ENCODE results near the gene DNLZ.

DNLZ gene

DNA sequence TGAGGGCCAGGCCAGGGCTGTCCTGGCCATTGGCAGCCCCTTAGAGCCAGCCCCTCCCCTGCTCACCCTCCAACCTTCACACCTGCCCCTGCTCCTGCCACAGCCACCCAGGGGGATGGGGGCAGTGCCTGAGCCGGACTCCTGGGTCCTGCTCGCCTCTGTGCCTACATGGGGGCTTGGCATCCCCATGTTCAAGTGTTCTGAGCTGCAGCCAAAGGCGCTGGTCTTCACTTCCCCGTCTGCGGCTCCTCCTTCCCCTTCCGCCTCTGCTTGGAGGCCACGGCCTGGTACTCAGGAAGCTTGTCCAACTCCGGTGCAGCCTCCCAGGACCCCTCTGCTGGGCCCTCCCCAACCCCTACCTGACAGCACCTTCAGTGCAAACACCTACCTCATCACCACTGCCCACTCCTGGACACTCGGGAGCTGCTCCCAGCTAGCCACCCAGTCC, 2.3 kb upstream of the DNLZ start:
- peak in 3 of 42 donors; percentile 31 to 44 (median 42) for DNase-seq
- intact Hi-C loops (cut with DNase I), result no loop called here

DNA sequence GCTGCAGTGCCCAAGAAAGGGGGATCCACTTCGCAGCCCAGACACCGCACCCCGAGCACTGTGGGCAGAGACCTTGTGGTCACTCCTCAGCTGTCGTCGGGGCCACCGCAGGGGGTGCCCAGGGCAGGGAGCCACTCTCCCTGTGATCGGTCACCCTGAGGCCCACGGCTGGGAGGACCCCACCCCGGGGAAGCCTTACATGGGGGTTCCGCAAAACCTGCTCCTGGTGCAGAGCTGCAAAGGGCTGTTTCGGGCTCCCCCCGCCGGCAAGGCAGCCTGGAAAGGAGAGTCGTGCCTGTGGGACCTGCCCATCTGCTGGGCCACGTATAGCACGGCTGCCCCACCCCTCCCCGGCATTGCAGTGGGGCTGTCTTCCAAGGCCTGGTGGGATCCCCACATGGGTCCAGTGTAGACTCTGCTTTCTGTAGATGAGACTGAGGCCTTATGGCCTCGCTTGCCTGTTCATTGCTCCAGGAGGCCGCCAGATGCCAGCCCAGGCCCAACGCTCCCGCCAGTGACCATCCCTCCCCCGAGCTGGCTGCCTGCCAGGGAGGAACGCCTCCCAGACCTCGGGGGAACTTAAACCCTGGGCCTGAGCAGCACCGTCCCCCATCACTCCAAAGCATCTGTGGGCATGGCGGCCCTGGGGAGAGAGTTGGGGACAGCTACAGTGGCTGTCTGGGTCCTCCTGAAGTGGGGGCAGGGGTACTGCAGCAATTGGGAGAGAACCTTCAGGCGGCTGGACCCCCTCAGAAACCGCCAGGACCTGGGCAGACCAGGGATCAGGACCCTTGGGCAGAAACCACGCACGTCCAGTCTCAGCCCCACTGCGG, 1.6 kb upstream of the DNLZ start:
- intact Hi-C loops (cut with DNase I), result loop anchor here (5.0 kb wide), 2 partner anchors 37 to 53 kb away; partner anchors contain the start of gene SNAPC4
- no peak for DNase-seq

DNA sequence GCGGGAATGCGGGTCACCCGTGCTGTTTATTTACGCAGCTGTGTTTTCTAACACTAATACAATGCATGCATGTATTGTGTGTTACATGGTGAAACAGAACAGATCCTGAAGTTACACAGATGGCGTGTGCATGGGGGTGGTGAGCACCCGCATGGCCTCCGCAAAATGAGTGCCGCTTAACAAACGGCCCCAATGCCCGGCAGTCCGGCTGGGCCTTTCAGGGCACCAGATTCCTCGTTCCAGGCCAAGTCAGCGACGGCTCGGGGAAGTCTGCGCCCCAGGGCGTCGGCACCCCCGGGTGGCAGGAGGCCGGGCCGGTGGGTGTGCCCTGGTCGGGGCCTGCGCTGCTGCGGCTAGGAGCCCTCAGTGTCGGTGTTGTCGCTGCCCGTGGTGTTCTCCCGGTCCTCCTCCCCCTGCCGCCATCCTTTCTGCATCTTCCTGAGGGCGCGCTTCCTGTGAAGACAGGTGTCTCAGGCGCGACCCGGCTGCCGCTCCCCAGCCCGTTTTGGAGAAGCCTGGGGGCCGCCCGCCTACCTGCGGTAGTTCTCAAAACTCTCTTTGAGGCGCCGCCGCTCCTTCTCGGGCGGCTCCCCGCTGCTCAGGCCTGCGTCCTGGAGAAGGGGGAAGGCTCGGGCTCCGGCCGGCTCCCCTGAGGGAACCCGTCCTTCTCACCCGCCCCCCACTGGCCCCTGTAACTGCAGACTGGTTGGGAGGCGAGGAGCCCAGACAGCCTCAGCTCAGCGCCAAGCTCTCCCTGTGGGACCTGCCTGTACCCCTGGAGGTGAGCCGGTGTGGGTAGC, 605 bp upstream of the DNLZ start:
- intact Hi-C loops (cut with DNase I), result loop anchor here (5.0 kb wide), 2 partner anchors 38 to 52 kb away; partner anchors contain the start of gene SNAPC4
- DNase-seq, result peak in 4 of 42 donors; percentile 35 to 42 (median 37)

DNA sequence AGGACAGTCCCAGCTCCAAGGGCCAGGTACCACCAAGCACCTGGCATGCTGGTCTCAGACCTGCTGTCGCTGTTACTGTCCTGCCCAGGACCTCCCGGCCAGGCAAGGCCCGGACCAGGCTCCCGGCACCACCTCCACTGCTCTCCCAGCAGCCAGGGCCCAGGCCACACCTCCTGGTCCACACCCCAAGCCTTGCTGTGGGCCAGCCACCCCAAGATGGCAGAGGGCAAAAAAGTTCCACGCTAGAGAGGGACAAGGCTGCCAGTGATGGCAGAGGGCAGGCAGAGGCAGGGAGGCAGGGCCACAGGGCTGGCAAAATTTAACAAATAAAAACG, 1.1 kb downstream of the DNLZ start:
- no peak for DNase-seq
- intact Hi-C loops (cut with DNase I), result loop anchor here (5.0 kb wide), 2 partner anchors 40 to 50 kb away; partner anchors contain the start of gene SNAPC4

DNA sequence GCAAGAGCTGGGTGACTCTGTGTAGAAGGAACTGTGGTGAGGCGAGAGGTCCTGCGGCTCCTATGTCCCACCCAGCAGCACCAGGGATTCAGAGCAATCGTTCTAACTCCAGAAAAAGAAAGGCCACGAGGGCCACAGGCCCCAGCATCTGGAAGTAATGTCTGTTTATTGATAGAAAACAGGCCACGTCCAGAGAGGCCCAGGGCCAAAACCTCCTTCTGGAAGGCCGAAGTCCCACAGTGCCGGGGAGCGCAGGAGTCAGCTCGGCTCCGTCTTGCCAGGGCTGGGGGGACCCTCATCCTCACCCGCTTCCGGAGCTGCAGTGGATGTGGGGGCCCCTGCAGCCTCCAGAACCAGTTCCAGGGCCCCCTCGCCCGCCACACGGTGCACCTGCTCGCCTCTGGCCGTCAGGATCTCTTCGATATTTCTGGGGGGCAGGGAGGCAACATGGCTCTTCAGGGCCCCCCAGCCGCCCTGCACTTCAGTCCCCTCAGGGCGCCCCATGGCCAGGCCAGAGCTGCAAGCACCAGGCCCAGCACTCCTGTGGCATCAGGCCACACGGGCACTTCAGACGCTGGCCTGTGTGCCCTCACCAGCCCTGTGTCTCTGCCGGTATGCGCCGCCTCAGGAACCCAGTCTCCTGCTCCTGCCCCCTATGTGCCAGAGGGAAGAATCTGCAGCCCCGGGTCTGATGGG, 1.6 kb downstream of the DNLZ start:
- DNase-seq, result no peak
- intact Hi-C loops (cut with DNase I), result loop anchor here (5.0 kb wide), 2 partner anchors 40 to 50 kb away; partner anchors contain the start of gene SNAPC4

DNA sequence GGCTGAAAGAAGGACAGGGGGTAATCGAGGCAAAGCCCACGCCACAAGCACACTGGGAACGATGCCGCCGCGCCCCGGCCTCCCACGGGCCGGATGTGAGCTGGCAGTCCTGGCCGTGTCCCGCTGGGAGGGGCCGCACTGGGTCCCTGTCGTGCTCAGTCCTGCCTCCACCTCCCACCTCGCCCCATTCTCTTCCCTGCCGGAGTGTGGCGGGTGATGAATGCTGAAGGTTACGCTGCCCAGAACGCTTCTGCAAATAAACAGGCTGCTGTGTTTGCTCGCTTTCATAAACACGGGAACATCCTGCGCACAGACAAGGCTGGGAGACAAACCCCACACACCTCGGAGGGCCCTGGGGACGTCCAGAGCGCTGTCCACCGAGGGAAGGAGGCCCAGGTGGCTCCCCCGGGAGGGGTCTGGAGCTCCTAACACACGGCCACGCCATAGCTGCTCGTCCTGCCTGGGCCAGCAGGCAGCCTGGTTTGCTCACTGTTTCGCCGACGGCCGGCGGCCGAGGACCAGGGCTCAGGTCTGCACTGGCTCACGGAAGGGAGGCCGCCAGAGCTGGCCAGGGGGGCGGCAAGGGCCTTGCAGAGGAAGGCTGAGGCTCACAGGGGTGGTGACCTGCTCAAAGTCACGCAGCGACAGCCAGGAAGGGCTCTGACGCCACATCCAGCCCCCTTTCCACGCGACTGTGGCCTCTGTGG, 2.3 kb downstream of the DNLZ start:
- DNase-seq, result no peak
- intact Hi-C loops (cut with DNase I), result loop anchor here (5.0 kb wide), 2 partner anchors 41 to 49 kb away; partner anchors contain the start of gene SNAPC4

DNA sequence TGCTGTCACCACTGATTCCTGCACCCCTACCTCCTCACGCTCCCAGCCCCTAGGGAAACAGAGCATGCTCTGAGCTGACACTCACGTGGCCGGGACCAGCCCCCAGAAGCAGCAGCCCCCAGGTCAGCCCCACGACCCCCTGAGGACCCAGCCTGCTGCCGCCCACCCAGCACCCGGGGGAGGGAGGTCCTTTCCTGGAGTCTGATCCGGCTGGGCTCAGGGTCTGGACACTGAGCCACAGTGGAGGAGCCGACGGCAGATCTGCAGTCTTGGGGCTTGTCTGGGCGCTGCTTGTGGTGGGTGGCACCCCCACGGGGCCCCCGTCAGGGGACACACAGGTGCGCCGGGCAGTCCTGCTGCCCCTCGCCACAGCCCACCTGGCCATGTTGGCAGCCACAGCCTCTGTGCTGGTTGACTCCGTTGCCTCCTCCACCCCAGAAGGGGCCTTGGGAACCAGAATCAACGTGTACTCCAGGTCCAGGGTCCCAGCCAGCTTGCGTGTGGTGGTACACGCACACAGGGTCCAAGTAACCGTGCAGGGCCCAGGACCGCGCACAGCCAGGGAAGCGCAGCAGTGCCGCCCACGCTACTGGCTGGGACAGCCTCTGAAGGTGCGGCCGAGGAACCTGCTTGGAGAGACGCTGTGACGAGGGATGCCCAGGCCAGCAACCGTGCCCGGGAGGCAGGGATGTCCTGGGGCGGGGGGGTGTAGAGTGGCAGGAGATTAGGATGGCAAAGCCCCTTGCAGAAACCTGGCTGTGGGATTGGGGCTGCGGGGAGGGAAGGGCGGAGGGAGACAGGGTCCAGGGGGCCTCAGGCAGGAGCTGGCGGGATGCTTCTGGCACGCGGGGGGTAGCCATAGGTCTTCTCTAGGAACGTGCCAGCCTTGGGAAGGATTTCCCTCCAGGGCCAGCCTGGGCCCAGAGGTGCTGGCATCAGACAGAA, 3.5 kb downstream of the DNLZ start:
- intact Hi-C loops (cut with DNase I), result loop anchor here (5.0 kb wide), 2 partner anchors 42 to 48 kb away; partner anchors contain the start of gene SNAPC4
- DNase-seq, result no peak

DNA sequence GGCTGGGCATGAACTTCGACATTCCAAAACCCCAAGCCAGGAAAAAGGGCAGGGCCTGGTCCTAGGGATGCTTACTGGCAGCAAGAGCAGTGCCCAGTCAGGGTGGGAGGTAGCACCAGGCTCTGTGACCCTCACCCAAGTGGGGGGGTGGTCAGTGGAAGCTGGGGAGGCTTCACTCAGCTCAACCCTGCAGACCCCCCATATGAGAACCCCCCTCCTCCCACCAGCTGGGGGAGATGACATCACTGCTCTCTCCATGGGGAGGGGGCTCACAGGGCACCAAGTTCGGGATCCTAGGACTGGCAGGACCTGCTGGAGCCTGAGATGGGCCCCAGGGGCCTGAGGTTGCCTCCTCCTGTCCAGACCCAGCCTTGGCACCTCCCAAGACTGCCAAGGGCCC, 4.7 kb downstream of the DNLZ start:
- DNase-seq, result no peak
- intact Hi-C loops (cut with DNase I), result no loop called here

DNA sequence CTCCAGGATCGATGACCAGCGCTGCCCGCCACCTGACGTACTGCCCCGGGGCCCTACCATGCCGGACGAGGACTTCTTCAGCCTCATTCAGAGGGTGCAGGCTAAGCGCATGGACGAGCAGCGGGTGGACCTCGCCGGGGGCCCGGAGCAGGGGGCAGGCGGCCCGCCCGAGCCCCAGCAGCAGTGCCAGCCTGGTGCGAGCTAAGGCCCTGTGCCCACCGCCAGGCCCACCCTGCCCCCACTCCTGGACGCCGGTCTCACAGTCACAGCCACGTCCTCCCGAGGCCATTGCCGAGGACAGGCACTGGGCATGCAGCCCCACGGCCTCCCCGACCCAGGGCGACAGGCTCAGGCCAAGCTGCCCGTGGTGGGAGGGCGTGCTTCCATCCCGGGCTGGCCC, 5.5 kb downstream of the DNLZ start:
- DNase-seq, result no peak
- intact Hi-C loops (cut with DNase I), result no loop called here

DNA sequence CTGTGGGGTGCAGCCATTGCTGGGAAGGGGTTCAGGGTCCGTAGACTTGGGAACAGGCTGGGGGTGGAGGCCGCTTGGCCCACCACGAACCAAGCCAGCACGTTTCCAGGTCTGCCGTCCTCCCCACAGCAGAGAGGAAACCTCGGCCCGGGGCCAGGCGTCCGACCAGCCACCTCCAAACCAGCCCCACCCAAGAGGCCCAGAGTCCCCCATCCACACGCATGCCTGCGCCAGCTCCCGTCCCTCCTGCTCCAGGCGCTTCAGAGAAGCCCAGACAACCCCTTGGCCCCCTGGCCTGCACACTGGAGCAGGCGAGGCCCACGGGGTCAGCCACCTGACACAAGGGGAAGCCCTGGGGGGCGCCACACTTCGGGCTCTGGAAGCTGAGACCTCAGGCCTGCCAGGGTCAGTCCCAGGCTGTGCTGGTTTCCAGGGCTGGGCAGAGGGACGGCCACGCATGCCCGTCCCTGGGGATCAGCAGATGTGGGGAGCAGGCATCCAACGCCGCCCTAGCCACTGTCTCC, 6.3 kb downstream of the DNLZ start:
- no peak for DNase-seq
- intact Hi-C loops (cut with DNase I), result no loop called here

DNA sequence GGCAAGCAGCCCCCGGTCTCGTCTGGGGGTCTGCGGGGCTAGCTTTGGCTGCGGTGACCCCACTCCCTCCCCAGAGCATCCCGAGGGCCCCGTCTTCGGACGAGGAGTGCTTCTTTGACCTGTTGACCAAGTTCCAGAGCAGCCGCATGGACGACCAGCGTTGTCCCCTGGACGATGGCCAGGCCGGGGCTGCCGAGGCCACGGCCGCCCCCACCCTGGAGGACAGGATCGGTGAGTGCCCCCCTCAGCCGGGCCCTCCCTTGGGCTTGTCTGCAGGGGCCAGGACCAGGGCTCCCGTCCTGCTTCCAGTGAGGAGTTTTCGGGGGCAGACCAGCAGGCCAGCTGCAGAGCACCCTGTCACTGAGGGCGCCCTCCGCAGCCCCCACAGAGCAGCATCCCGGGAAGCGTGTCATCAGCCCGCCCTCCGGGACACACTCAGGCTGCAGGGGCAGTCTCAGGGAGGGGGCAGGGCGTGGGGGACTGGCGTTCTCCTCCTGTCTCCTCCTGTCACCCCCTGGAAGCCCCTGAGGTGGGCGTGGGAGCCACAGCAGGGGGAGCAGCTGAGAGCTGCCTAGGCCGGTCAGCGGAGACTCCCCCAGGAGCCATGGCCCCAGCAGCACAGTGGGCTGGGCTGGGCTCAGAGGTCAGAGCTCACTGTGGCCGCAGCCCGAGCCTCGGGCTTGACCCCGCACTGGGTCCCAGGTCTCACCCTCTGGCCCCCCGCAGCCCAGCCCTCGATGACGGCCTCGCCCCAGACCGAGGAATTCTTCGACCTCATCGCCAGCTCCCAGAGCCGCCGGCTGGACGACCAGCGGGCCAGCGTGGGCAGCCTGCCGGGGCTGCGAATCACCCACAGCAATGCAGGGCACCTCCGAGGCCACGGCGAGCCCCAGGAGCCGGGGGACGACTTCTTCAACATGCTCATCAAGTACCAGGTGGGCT, 7.7 kb downstream of the DNLZ start:
- DNase-seq, result no peak
- intact Hi-C loops (cut with DNase I), result no loop called here

DNA sequence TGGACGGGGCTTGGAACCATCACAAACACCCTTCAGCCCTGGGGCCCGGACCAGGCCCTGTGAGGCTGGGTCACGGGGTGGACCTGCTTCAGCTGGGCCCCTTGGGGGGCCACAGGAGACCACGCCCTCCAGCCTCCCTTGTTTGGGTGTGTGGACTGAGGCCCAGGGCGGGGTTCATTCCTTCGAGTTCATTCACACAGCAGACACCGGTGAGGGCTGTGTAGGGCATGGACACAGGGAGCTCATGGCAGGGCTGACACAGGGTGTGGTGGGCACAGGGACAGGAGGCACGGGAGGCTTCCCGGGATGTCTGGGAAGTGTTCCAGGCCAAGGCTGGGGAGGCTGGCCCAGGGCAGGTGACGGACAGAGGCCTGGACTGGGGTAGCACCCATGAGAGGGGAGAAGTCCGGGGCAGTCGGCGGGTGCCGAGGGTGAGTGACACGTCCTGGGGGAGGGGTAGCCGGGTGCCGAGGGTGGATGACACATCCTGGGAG, 8.9 kb downstream of the DNLZ start:
- DNase-seq, result no peak
- intact Hi-C loops (cut with DNase I), result no loop called here

DNA sequence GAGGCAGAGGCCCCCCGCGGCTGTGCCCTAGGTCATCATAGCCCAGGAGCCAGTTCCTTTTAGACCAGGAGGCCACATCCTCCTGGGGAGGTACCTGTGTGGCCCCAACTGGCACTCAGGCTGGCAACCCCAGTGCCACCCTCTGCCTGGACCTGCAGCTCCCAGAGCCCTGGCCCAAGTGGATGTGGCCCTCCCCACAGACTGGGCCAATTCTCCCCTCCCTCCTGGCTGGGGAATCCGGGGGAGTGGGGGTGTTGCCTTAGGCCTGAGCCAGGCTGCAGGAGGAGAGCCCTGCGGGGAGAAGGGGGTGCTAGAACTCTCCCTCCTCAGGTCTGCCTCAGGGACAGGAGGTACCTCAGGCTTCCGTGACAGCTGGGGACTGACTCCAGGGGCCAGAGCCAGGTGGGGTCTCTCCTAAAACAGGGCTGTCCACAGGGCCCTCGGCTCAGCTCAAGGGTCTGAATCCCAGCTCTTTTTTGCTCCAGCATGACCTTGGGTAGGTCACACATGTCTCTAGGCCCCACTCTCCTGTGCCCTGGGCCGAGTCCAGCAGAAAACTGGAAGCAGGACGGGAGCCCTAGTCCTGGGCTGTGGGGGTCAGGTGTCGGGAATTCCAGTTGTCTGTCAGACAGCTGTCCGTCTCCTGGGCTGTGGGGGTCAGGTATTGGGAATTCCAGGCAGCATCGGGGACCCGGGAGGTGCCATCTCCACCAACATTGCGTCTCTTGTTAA, 9.6 kb downstream of the DNLZ start:
- DNase-seq, result no peak

DNA sequence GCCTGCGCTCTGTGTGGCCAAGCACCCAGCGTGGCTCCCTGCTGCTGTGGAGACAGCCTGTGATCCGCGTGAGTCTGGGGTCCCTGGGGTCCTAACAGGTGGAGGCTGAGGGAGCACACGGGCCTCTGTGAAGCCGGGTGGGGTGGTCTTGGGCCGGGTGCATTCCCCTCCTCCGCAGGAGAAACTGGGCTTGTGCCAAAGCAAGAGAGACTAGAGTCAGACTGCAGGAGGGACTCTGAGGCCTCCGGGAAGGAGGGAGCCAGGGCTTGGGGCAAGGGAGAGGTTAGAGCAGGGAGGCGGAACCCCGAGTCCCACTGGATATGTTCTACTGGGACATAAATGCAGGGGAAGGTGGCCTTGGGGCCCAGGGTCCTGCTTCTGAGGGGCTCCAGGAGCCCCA, 10.5 kb downstream of the DNLZ start:
- DNase-seq, result no peak
- intact Hi-C loops (cut with DNase I), result no loop called here

More for the DNA sequence above, 9.6 kb downstream of the DNLZ start:
- intact Hi-C loops (cut with DNase I), result no loop called here

DNA sequence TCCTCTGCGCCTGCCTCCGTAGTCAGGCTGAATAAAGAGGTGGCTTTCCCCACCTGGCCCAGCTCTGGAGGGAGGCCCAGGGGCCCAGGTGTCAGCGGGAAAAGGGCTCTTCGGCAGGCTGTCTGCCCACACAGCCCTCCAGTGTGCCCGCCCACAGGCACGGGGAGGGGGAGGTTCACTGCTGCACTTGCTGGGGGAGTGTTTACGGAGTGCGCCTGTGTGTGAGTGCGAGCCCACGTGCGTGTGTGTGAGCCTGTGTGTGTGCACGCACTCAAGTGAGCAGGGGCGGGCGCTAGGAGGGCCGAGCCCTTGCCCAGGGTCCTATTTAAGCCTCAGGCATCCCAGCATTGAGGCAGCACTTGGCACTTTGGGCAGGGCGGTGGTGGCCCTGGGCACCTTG, 10.9 kb downstream of the DNLZ start:
- intact Hi-C loops (cut with DNase I), result no loop called here
- peak in 37 of 42 donors; percentile 37 to 87 (median 70) for DNase-seq

Measured in head of caudate nucleus (tissue), 42 donors.